ENCODE results near the gene KDM2A. TPM values are rescaled to one million over a fixed set of nuclear protein-coding genes. Genes with fewer than 3 reads are reported as not detected.

The KDM2A gene
- total RNA-seq, 1 donor from 2014 or later, result 33.0 TPM

DNA sequence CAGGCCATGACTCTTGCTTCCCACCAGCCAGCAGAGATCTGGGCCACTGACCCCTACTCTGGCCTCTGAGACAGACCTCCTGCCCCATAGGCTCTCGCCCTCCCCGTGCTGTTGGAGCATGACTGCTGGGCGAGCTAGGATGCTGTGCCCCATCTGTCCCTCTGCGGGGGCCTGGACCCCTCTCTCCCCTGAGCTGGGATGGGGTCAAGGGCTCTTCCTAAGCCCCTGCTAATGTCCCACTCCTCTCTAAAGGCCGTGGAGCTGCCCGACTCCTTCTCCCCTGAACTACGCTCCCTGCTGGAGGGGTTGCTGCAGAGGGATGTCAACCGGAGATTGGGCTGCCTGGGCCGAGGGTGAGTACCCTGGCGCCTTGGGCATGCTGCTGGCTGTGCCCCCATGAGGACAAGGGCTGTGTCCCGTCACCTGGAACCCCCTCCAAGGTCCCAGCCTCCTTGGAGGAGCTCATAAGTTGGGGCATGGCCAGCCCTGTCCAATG is 163.9 kb downstream of the KDM2A start:
- no peak for DNase-seq (ENCODE audit: low read depth, low spot score)

DNA sequence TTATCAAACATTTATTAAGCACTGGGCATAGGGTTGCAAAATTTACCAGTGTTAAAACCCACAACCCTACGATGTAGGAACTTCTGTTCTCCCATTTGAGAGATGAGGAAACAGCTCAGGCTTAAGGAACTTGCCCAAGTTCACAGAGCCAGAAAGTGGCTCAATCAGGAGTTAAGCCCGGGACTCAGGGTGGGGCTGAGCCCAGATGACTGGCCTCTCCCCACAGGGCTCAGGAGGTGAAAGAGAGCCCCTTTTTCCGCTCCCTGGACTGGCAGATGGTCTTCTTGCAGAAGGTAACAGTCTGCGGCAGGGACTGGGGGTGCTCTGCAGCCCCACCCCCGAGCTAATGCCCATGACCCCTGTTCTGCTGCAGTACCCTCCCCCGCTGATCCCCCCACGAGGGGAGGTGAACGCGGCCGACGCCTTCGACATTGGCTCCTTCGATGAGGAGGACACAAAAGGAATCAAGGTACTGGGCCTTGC is 164.5 kb downstream of the KDM2A start:
- no peak for DNase-seq (ENCODE audit: low read depth, low spot score)

DNA sequence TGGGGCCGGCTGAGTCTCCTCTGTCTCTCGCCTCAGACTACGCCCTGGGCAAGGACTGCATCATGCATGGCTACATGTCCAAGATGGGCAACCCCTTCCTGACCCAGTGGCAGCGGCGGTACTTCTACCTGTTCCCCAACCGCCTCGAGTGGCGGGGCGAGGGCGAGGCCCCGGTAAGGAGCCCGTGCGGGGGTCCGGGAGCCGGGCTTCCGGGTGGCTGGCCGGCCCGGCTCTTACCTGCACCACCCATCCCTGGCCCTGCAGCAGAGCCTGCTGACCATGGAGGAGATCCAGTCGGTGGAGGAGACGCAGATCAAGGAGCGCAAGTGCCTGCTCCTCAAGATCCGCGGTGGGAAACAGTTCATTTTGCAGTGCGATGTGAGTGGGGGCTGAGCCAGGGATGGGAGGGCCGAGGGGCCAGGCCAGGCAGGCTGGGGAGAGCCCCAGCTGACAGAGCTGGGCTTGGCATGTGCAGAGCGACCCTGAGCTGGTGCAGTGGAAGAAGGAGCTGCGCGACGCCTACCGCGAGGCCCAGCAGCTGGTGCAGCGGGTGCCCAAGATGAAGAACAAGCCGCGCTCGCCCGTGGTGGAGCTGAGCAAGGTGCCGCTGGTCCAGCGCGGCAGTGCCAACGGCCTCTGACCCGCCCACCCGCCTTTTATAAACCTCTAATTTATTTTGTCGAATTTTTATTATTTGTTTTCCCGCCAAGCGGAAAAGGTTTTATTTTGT is 165.9 kb downstream of the KDM2A start:
- no peak for DNase-seq (ENCODE audit: low read depth, low spot score)

DNA sequence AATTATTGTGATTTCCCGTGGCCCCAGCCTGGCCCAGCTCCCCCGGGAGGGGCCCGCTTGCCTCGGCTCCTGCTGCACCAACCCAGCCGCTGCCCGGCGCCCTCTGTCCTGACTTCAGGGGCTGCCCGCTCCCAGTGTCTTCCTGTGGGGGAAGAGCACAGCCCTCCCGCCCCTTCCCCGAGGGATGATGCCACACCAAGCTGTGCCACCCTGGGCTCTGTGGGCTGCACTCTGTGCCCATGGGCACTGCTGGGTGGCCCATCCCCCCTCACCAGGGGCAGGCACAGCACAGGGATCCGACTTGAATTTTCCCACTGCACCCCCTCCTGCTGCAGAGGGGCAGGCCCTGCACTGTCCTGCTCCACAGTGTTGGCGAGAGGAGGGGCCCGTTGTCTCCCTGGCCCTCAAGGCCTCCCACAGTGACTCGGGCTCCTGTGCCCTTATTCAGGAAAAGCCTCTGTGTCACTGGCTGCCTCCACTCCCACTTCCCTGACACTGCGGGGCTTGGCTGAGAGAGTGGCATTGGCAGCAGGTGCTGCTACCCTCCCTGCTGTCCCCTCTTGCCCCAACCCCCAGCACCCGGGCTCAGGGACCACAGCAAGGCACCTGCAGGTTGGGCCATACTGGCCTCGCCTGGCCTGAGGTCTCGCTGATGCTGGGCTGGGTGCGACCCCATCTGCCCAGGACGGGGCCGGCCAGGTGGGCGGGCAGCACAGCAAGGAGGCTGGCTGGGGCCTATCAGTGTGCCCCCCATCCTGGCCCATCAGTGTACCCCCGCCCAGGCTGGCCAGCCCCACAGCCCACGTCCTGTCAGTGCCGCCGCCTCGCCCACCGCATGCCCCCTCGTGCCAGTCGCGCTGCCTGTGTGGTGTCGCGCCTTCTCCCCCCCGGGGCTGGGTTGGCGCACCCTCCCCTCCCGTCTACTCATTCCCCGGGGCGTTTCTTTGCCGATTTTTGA is 166.8 kb downstream of the KDM2A start:
- no peak for DNase-seq (ENCODE audit: low read depth, low spot score)

DNA sequence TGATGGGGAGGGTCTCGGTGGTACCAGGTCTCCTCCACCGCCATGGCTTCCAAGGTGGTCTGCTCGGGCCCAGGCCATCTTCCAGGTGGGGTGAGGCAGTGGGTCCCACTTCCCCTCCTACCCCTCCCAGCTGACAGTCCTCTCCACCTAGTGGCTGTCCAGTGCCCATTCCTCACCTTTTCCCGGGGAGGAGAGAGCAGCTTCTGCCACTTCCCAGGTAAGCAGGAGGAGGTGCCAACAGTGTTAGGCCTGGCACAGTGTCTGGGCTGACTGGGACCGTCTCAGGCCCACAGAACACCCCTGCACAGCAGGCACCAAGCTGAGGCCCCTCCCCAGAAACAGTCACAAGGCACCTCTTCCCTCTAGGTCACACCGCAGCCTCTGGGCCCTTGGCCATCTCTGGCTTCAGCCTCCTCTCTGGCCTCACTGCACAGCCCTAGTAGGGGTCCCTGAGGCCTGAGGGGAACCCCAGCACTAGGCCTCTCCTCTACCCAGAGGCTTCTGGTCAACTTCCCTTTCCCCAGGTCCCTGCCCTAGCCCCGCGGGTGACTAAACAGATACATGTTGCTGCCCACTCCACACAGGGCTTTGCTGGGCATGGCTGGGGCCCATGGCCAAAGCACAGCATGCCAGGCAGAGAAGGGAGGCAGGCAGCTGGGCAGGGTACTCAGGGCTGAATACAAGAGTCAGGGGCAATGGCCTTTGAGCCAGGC is 167.7 kb downstream of the KDM2A start:
- DNase-seq (ENCODE audit: low read depth, low spot score), result no peak

DNA sequence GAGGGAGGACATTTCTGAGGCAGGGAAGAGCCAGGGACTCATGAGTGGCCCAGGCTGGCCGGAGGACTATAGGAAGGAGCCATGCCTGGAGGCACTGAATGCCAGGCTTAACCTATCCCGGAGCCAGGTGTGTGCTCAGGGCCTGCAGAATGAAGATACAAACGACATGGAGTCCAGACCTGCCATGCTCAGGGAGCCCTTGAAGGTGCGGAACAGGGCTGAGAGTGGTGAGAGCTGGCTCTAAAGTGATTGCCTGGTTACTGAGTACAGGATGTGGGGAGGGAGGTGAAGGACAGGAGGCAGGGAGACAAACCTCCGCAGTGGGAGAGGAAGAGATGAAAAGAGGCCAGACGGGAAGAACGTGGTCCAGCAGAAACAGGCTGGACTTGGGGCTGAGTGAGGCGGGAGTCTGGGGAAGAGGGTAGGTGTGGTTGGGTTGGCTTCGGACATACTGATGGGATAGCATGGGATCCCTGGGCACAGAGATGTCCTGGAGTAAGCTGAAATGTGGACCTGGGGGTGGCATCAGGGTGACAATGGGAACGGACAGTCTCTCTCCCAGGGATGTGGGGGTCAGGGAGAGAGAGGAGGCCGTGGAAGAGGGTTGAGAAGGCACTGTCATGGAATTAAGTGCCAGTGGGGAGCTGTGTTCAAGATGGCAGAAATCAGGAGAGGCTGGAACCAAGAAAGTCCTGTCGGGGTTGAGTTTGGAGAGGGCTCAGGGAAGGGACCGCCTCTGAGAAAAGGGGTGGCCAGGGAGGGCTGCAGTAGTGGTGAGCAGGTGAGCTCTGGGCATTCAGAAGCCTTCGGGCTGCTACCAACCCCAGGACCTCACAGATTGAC is 168.5 kb downstream of the KDM2A start:
- no peak for DNase-seq (ENCODE audit: low read depth, low spot score)

DNA sequence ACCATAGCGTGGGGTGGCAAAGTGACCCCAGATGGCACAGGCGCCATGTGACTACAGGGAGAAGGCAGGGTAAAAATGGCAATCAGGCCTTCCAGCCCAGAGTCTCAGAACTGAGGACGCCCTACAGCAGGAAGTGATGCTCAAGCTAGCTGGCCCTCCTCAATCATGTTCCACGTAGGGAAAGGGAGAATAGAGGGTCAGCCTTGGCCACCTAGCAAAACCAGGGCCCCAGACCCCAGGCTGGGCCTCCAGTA is 169.1 kb downstream of the KDM2A start:
- DNase-seq (ENCODE audit: low read depth, low spot score), result no peak

DNA sequence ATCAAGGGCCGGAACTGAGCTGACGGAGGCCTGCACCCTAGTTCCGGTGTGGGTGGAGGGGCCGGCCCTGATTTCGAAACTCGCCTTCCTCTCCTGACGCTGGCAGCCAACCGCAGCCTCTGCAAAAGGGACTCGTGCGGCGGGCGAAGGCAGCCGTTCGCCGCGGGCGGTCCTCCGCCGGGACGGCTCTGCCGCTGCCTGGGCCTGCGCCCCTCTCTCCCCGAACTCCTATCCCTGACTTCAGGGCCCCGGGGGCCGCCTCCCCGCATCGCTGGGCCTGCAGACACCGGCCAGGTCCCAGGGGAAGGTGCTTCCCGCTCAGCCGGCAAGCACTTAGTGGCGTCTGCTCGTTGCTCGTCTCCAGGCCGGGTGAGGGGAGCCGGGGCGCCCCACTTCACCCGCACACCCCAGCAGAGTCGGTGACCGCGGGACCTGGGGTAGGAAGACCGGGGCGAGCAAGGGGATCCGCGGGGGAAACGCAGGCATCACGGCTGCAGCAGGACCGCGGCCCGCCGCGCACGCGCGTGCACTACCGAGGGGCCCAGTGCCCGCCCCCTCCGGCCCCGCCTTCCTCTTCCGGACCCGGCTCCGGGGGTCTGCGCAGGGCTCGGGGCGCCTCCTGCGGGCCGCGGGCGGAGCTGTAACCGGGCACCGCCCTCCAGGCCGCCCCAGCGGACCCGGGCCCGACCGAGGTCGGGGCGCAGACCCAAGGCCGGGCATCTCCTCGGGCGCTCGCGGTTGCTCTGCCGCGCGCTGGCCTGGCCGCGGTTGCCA is 169.6 kb downstream of the KDM2A start:
- peak; percentile 35 for DNase-seq (ENCODE audit: low read depth, low spot score)

DNA sequence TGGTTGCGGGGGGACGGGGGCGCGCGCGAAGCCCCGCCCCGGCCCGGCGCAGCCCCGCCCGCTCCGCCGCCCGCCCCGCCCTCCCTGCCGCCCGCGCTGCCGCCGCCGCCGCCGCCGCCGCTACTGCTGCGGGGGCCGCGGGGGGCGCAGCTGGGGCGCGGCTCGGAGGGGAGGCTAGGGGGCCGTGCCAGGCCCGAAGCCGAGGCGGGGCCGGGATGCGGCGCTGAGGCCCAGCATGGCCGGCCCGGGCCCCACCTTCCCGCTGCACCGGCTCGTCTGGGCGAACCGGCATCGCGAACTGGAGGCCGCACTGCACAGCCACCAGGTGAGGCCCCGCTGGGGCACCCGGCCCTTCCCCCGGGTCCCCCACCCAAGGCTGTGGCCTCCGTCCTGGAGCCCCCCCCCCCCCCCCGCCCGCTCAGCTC is 170.2 kb downstream of the KDM2A start, which contains the start of gene ANKRD13D:
ANKRD13D (plus strand) TSS at position 78 of the 425 bp plus-strand sequence; CDS start at position 236, 158 bp downstream.
- DNase-seq (ENCODE audit: low read depth, low spot score), result no peak

DNA sequence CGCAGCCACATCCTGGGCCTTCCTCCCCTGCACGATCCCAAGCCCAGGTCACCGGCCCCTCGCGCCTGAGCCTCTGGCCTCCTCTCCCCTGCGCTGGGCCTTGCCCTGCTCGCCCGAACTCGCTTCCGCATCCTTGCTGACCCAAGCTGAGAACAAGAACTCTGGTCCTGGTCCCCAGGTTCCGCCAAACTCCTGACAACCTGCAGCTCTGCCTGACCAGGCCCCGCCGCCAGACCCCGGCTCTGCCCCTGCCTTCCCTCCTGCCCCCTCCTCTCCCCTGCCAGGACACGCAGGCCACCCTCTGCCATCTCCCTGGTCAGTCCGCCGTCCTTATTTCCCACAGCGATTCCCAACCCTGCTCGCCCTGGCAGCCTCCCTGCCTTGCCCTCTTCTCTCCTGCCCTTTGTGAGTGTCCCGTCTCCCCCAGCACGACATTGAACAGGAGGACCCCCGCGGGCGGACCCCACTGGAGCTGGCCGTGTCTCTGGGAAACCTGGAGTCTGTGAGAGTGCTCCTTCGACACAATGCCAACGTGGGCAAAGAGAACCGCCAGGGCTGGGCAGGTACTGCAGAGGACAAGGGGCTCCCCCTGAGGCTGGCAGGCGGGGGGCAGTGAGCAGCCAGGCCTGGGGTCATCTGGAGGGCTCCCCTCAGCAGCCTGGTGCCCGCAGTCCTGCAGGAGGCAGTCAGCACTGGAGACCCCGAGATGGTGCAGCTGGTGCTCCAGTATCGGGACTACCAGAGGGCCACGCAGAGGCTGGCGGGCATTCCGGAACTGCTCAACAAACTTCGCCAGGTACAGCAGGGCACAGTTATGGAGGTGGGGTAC is 170.8 kb downstream of the KDM2A start:
- no peak for DNase-seq (ENCODE audit: low read depth, low spot score)

DNA sequence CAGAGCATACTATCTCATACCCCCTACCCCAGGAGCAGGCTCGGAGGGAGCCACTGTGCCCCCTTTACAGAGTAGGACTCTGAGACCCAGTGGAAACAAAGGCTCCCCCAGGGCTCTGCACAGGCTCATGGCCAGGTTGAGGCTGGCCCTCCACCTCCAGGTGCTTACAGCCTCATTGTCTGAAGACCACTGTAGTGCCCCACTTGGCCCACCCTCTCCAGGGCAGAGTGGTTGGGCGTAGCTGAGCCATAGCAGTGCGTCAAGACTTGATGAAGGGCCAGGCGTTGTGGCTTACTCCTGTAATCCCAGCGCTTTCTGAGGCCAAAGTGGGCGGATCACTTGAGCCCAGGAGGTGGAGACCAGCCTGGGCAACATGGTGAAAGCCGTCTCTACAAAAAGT is 171.7 kb downstream of the KDM2A start:
- no peak for DNase-seq (ENCODE audit: low read depth, low spot score)

DNA sequence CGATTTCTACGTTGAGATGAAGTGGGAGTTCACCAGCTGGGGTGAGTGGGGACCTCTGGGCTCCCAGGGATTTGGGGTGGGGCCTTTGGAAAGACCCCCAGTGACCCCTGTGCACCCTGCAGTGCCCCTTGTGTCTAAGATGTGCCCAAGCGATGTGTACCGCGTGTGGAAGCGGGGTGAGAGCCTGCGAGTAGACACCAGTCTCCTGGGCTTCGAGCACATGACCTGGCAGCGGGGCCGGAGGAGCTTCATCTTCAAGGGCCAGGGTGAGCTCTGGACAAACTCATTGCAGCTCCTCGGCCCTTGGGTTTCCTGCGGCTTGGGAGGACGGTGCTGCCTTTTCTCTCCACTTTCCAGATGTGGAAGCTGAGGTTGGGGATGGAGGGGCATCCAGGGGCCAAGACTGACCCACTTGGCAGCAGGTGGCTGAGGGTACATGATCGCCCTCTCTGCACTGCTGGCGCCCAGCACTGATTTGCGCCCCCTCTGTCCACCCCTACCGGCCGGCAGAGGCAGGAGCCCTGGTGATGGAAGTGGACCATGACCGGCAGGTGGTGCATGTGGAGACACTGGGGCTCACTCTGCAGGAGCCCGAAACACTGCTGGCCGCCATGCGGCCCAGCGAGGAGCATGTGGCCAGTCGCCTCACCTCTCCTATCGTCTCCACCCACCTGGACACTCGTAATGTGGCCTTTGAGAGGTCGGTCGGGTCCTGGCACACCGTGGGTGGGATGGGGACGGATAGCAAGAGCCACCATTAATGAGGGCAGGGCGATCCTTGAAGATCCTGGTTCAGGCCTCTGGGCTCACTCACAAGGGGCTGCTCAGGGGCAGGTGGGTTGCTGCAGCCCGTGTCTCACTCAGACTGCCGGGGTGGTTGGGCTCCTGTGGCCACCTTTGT is 172.7 kb downstream of the KDM2A start:
- DNase-seq (ENCODE audit: low read depth, low spot score), result no peak

DNA sequence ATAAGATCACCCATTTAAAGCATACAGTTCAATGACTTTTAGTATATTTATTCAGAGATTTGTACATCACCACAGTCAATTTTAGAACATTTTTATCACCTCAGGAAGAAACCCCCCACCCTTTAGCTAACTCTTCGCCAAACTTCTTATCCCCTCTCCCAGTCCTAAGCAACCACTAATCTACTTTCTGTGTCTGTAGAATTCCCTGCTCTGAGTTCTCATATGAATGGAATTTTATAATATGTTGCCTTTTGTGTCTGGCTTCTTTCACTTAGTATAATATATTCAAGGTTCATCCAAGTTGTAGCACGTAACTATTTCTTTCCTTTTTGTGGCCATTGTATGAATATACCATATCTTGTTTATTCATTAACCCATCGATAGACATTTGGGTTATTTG is 173.6 kb downstream of the KDM2A start:
- DNase-seq (ENCODE audit: low read depth, low spot score), result no peak

DNA sequence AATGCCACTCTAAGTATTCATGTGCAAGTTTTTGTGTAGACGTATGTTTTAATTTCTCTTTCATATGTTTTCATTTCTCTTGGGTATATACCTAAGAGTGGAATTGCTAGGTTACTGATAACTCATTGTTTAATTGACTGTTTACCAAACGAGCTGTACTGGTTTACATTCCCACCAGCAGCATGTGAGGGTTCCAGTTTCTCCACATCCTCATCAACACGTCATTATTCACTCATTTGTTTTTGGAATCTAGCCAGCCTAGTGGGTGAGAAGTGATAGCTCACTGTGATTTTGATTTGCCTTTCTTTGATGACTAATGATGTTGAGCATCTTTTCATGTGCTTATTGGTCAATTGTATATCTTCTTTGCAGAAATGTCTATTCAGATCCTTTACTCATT is 174.0 kb downstream of the KDM2A start:
- DNase-seq (ENCODE audit: low read depth, low spot score), result no peak

DNA sequence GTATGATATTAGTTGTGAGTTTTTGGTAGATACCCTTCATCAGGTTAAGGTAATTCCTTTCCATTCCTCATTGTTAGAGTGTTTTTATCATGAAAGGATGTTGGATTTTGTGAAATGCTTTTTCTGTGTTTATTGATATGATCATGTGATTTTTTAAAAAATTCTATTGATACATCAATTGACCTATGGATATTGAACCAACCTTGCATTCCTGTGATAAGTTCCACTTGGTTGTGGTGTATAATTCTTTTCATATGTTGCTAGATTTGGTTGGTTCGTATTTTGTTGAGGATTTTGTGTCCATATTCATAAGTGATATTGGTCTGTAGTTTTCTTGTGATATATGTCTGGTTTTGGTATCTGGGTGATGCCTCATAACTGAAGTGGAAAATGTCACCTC is 176.8 kb downstream of the KDM2A start:
- no peak for DNase-seq (ENCODE audit: low read depth, low spot score)

DNA sequence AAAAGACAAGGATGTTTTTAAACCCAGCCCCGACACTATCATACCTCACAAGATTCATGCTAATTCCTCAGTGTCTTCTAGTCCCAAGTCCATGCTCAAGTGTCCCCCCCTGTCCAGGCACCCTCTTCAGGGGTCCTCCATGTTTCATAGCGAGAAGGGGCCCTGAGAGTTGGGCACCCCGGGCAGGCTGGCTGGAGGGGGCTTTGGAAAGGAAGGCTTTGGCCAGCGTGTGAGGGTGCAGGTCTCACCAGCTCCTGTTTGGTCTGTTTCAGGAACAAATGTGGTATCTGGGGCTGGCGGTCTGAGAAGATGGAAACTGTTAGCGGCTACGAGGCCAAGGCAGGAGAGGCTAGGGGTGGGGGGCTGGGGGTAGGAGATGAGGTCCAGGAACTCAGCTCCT is 179.7 kb downstream of the KDM2A start:
- DNase-seq (ENCODE audit: low read depth, low spot score), result no peak

DNA sequence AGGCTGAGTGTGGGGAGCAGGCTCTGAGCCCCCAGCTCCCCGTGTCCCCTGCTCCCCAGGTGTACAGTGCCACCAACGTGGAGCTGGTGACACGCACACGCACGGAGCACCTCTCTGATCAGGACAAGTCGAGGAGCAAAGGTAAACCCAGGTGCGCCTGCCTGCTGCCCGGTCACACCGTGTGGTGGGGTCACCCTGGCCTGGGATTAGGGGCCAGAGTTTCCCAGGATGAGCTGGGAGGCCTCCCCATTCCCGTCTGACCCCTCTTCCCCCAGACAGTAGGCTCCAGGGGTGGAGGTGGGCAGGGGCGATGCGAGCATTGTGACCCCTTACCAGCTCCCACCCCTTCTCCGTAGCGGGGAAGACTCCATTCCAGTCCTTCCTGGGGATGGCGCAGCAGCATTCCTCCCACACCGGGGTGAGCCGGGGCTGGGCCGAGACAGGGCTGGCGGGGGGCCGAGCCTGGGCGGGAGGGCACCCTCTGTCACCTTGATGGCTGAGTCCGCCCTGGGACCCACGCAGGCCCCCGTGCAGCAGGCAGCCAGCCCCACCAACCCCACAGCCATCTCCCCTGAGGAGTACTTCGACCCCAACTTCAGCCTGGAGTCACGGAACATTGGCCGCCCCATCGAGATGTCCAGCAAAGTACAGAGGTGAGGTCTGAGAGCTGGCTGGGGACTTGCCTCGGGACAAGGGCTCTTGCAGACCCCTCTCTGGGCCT is 180.6 kb downstream of the KDM2A start:
- no peak for DNase-seq (ENCODE audit: low read depth, low spot score)
